ENCODE results near the gene PTEN. TPM values are rescaled to one million over a fixed set of nuclear protein-coding genes. Genes with fewer than 3 reads are reported as not detected.
A peak's percentile ranks its signal among the peaks of the same experiment; 100 is the strongest.
"Not testable (repeated sequence)": the region's sequence is repeated elsewhere in the genome, so short reads cannot be mapped to it uniquely, and the experiment has no call there.

PTEN gene
- total RNA-seq, 1 donor from 2014 or later, result 48.5 TPM

DNA sequence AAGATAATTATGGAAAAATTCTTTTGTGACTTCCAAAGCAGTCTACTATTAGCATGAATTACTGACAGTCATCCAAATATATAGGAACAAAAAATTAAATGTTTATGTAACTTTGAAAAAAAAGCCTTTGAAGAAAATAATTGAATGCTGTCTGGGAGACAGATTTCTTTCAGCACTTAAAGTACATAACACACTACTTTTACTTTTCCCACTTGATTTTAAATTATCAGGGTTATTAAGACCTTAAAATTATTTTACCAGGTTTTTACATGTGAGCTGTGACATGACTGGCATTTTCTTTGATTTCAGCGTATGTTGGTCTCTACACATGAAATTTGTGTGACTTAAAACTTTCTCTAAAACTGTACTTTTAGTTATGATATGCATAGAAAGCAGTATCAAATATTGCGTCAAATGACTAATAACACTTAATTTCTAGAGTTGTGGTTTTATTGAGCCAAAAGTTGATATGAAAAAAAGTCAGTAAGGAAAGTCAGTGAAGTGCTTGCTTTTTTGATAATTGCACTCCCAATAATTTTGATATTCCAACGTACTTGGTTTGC is 3.1 kb downstream of the PTEN start:
- H3K36me3 Mint-ChIP-seq (ENCODE audit: low read depth), result peaks cover 52% of the 10 kb centered on the region

DNA sequence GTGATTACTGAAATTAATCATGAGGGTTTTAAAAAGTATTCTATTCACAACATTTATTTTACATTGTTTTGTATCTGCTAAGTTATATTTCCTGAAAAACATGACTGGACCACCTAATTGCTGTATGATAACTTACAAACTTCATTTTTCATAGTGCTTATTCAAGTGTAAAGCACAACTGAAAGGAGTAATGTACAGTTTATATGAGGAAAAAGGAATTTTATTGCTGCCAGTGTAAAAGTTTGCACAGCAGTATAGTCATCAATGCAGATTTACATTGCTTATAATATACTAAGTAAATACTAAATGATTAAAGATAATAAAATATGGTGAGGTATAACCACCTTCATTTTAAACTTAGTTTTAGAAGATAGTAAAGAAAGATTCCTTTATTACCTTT is 4.0 kb downstream of the PTEN start:
- Mint-ChIP-seq H3K36me3 (ENCODE audit: low read depth) (peaks cover 55% of the 10 kb centered on the region), H3K27ac (no peak overlapping the region)
- intact Hi-C loops (cut with micrococcal nuclease), result no loop called here

More for the DNA sequence above, 3.1 kb downstream of the PTEN start:
- Mint-ChIP-seq H3K4me3 (ENCODE audit: low read depth) (peak overlapping the region; percentile 95), H3K9me3 (no peaks in the 10 kb centered on the region), H3K27ac (no peak overlapping the region), H3K4me1 (ENCODE audit: low read depth) (peaks cover 42% of the 10 kb centered on the region), H3K27me3 (ENCODE audit: low read depth) (no peaks in the 10 kb centered on the region)
- no peak for DNase-seq (ENCODE audit: low spot score)
- intact Hi-C loops (cut with micrococcal nuclease), result no loop called here

GRCh38 chr10:87868277-87868676 is 4.9 kb downstream of the PTEN start:
- H3K27me3 Mint-ChIP-seq (ENCODE audit: low read depth), result no peaks in the 10 kb centered on the region
- peaks cover 40% of the 10 kb centered on the region for H3K4me1 Mint-ChIP-seq (ENCODE audit: low read depth)
- peak overlapping the region; percentile 41 for H3K4me3 Mint-ChIP-seq (ENCODE audit: low read depth)
- intact Hi-C loops (cut with micrococcal nuclease), result no loop called here
- H3K36me3 Mint-ChIP-seq (ENCODE audit: low read depth), result peaks cover 59% of the 10 kb centered on the region
- no peaks in the 10 kb centered on the region for H3K9me3 Mint-ChIP-seq
- no peak for DNase-seq (ENCODE audit: low spot score)
- no peak overlapping the region for H3K27ac Mint-ChIP-seq

More for the DNA sequence above, 4.0 kb downstream of the PTEN start:
- Mint-ChIP-seq H3K4me1 (ENCODE audit: low read depth) (peaks cover 38% of the 10 kb centered on the region), H3K27me3 (ENCODE audit: low read depth) (no peaks in the 10 kb centered on the region), H3K9me3 (no peaks in the 10 kb centered on the region), H3K4me3 (ENCODE audit: low read depth) (peak overlapping the region; percentile 64)
- no peak for DNase-seq (ENCODE audit: low spot score)

- H3K4me1 Mint-ChIP-seq (ENCODE audit: low read depth), result peaks cover 43% of the 10 kb centered on the region
- intact Hi-C loops (cut with micrococcal nuclease), result not testable (repeated sequence)
Observed at GRCh38 chr10:87869139-87869538, 5.7 kb downstream of the PTEN start.

GRCh38 chr10:87869773-87870551 is 6.5 kb downstream of the PTEN start:
- Mint-ChIP-seq H3K36me3 (ENCODE audit: low read depth) (peaks cover 51% of the 10 kb centered on the region), H3K4me3 (ENCODE audit: low read depth) (no peak overlapping the region), H3K27ac (no peak overlapping the region), H3K4me1 (ENCODE audit: low read depth) (peaks cover 43% of the 10 kb centered on the region), H3K27me3 (ENCODE audit: low read depth) (no peaks in the 10 kb centered on the region), H3K9me3 (no peaks in the 10 kb centered on the region)
- intact Hi-C loops (cut with micrococcal nuclease), result no loop called here
- no peak for DNase-seq (ENCODE audit: low spot score)

More at GRCh38 chr10:87869139-87869538, 5.7 kb downstream of the PTEN start:
- not testable (repeated sequence) for H3K9me3 Mint-ChIP-seq; H3K27me3 Mint-ChIP-seq (ENCODE audit: low read depth); DNase-seq (ENCODE audit: low spot score); H3K4me3 Mint-ChIP-seq (ENCODE audit: low read depth); H3K27ac Mint-ChIP-seq
- H3K36me3 Mint-ChIP-seq (ENCODE audit: low read depth), result peaks cover 58% of the 10 kb centered on the region

DNA sequence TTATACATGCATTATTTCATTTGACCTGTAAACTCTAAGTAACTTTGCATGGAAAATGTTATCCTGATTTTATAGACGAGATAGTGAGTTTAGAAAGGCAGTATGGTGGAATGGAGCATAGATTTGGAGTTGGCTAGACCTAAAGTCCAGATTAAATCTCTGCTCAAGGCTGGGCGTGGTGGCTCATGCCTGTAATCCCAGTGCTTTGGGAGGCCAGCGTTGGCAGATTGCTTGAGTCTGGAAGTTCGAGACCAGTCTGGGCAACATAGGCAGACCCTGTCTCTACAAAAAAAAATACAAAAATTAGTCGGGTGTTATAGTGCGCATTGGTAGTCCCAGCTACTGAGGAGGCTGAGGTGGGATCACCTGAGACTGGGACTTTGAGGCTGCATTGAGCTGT is 9.4 kb downstream of the PTEN start:
- H3K9me3 Mint-ChIP-seq, result no peaks in the 10 kb centered on the region
- DNase-seq (ENCODE audit: low spot score), result no peak
- H3K27ac Mint-ChIP-seq, result no peak overlapping the region
- H3K4me3 Mint-ChIP-seq (ENCODE audit: low read depth), result no peak overlapping the region
- no peaks in the 10 kb centered on the region for H3K27me3 Mint-ChIP-seq (ENCODE audit: low read depth)
- intact Hi-C loops (cut with micrococcal nuclease), result no loop called here
- peaks cover 31% of the 10 kb centered on the region for H3K4me1 Mint-ChIP-seq (ENCODE audit: low read depth)
- peaks cover 38% of the 10 kb centered on the region for H3K36me3 Mint-ChIP-seq (ENCODE audit: low read depth)

GRCh38 chr10:87873656-87874055 is 10.2 kb downstream of the PTEN start:
- H3K9me3 Mint-ChIP-seq, result no peaks in the 10 kb centered on the region
- H3K4me3 Mint-ChIP-seq (ENCODE audit: low read depth), result no peak overlapping the region
- intact Hi-C loops (cut with micrococcal nuclease), result no loop called here
- H3K36me3 Mint-ChIP-seq (ENCODE audit: low read depth), result peaks cover 39% of the 10 kb centered on the region
- H3K4me1 Mint-ChIP-seq (ENCODE audit: low read depth), result peaks cover 31% of the 10 kb centered on the region
- H3K27ac Mint-ChIP-seq, result no peak overlapping the region
- H3K27me3 Mint-ChIP-seq (ENCODE audit: low read depth), result no peaks in the 10 kb centered on the region
- no peak for DNase-seq (ENCODE audit: low spot score)

DNA sequence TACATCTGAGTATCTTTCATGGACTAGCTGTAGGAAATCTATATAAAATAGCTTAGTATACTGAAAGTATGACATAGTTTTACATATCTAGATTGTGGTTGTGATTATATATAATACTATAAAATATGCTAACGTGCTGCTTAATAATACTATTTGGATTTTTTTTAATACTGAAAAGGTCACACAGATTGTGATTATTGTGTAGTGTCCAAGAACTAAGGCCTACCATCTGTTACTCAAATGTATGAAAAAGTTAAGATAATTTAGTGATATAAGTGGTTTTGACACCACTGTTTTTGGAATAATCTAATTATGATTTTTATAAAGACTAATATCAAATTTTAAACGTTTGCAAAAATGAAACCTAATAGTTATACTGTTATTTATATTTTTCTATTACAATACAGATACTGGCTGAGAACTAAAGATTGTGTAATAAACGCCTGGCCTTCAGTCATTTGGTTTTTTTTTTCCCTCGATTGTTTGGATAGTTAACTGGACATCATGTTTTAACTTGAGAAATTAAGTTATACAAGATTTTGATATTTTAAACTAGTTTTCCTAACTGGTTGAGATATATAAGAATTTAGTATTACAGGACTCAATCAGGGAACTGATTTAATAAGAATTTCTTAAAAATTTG is 12.6 kb downstream of the PTEN start:
- DNase-seq (ENCODE audit: low spot score), result no peak
- H3K4me1 Mint-ChIP-seq (ENCODE audit: low read depth), result peaks cover 25% of the 10 kb centered on the region
- H3K27me3 Mint-ChIP-seq (ENCODE audit: low read depth), result no peaks in the 10 kb centered on the region
- H3K4me3 Mint-ChIP-seq (ENCODE audit: low read depth), result no peak overlapping the region
- intact Hi-C loops (cut with micrococcal nuclease), result no loop called here
- peaks cover 47% of the 10 kb centered on the region for H3K36me3 Mint-ChIP-seq (ENCODE audit: low read depth)
- H3K9me3 Mint-ChIP-seq, result peaks cover 6% of the 10 kb centered on the region
- H3K27ac Mint-ChIP-seq, result no peak overlapping the region

DNA sequence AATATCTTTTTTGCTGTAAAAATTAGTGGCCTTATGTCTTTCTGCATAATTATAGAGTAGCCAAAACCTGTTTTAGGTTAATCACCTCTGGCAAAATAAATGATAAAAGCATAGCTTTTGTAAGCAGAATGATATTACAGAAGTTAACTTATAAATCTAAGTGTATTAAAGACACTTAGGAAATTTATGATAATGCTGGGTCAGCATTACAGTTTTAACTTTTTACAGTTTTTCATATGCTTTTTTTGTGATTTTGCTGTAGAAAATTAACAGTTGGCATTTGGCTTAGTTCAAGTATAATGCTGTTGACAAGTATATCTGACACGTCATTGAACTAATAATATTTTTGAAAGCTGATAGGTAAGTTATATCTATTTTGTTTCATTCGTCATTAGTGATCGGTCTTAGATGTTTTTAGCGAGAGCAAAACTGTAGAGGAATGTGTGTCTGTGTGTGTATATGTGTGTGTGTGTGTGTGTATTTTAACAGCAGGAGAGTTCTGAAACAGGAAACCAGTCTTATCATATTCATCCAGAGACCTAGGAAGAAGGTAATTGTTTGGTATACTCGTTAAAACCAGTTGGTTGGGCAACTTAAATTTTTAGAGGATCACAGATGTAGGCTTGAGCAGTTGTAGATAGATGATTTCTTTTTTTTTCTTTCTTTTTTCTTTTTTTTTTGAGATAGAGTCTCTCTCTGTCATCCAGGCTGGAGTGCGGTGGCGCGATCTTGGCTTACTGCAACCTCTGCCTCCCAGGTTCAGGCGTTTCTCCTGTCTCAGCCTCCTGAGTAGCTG is 15.4 kb downstream of the PTEN start:
- DNase-seq (ENCODE audit: low spot score), result no peak
- Mint-ChIP-seq H3K36me3 (ENCODE audit: low read depth) (peaks cover 52% of the 10 kb centered on the region), H3K4me3 (ENCODE audit: low read depth) (no peak overlapping the region), H3K27ac (no peak overlapping the region), H3K27me3 (ENCODE audit: low read depth) (no peaks in the 10 kb centered on the region), H3K9me3 (peaks cover 17% of the 10 kb centered on the region), H3K4me1 (ENCODE audit: low read depth) (peaks cover 28% of the 10 kb centered on the region)
- intact Hi-C loops (cut with micrococcal nuclease), result no loop called here

GRCh38 chr10:87880336-87880735 is 16.9 kb downstream of the PTEN start:
- H3K4me3 Mint-ChIP-seq (ENCODE audit: low read depth), result no peak overlapping the region
- peaks cover 17% of the 10 kb centered on the region for H3K9me3 Mint-ChIP-seq
- intact Hi-C loops (cut with micrococcal nuclease), result no loop called here
- no peak for DNase-seq (ENCODE audit: low spot score)
- H3K36me3 Mint-ChIP-seq (ENCODE audit: low read depth), result peaks cover 54% of the 10 kb centered on the region
- H3K27ac Mint-ChIP-seq, result no peak overlapping the region
- no peaks in the 10 kb centered on the region for H3K27me3 Mint-ChIP-seq (ENCODE audit: low read depth)
- peaks cover 25% of the 10 kb centered on the region for H3K4me1 Mint-ChIP-seq (ENCODE audit: low read depth)

GRCh38 chr10:87881373-87882059 is 18.1 kb downstream of the PTEN start:
- H3K36me3 Mint-ChIP-seq (ENCODE audit: low read depth), result peaks cover 62% of the 10 kb centered on the region
- intact Hi-C loops (cut with micrococcal nuclease); DNase-seq (ENCODE audit: low spot score); H3K4me3 Mint-ChIP-seq (ENCODE audit: low read depth); H3K27ac Mint-ChIP-seq; H3K27me3 Mint-ChIP-seq (ENCODE audit: low read depth): not testable (repeated sequence)
- peaks cover 28% of the 10 kb centered on the region for H3K9me3 Mint-ChIP-seq
- H3K4me1 Mint-ChIP-seq (ENCODE audit: low read depth), result peaks cover 24% of the 10 kb centered on the region

All from activated T-helper 2 cell treated with anti-CD3 and anti-CD28 coated beads, Interferon-gamma antibody, Interleukin-2, Interleukin-4, amounts not matched to agents 10 μg/mL and 5 μg/mL and 100 μg/mL, durations not matched to agents 14 hours and 24 hours and 36 hours (primary cell).